Activated CD4-positive, CD25-positive, alpha-beta regulatory T cell (primary cell): ENCODE data around the gene SRSF5.

Experiments
- DNase-seq, 4 experiments: peaks; one replicate each; lab custom pipeline; 2025; lab: John Stamatoyannopoulos, UW

Gene SRSF5

GRCh38 chr14:69771136-69771535, 4.2 kb downstream of the SRSF5 start:
- no peak for DNase-seq

- DNase-seq = no peak
These were observed 5.4 kb downstream of the SRSF5 start for GRCh38 chr14:69772082-69773017.

GRCh38 chr14:69773571-69774276, 6.8 kb downstream of the SRSF5 start:
- DNase-seq = no peak

- no peak for DNase-seq
These were observed 8.1 kb downstream of the SRSF5 start for GRCh38 chr14:69775012-69775411.

- DNase-seq = no peak
These were observed 10.0 kb downstream of the SRSF5 start for GRCh38 chr14:69776875-69777453.

GRCh38 chr14:69779088-69779487, 12.1 kb downstream of the SRSF5 start:
- no peak for DNase-seq

GRCh38 chr14:69780092-69780491, 13.2 kb downstream of the SRSF5 start:
- DNase-seq = no peak

GRCh38 chr14:69780952-69781351, 14.0 kb downstream of the SRSF5 start:
- no peak for DNase-seq

GRCh38 chr14:69784942-69785341, 18.0 kb downstream of the SRSF5 start:
- DNase-seq = no peak

GRCh38 chr14:69786603-69787002, 19.7 kb downstream of the SRSF5 start:
- DNase-seq = no peak

- no peak for DNase-seq
These were observed 22.2 kb downstream of the SRSF5 start for GRCh38 chr14:69789118-69789640.

- DNase-seq = no peak
These were observed 26.0 kb downstream of the SRSF5 start for GRCh38 chr14:69792887-69793421.

GRCh38 chr14:69794791-69795190, 27.8 kb downstream of the SRSF5 start:
- no peak for DNase-seq

GRCh38 chr14:69795691-69796090, 28.7 kb downstream of the SRSF5 start:
- no peak for DNase-seq

GRCh38 chr14:69796797-69797500, 30.0 kb downstream of the SRSF5 start, which contains the start of gene SLC10A1:
Gene SLC10A1 (minus strand): TSS chr14:69797241. CDS start chr14:69797155, 86 bp downstream.
- DNase-seq = no peak

GRCh38 chr14:69797573-69798338, 30.8 kb downstream of the SRSF5 start:
- DNase-seq = no peak

- no peak for DNase-seq
These were observed 31.4 kb downstream of the SRSF5 start for GRCh38 chr14:69798339-69798735.

- DNase-seq = no peak
These were observed 36.8 kb downstream of the SRSF5 start for GRCh38 chr14:69803753-69804152.

GRCh38 chr14:69804902-69805301, 38.0 kb downstream of the SRSF5 start:
- DNase-seq = no peak

- DNase-seq = no peak
These were observed 40.2 kb downstream of the SRSF5 start for GRCh38 chr14:69807192-69807591.
